Measurements from ENCODE around the gene GRXCR2. TPM values are rescaled to one million over a fixed set of nuclear protein-coding genes. Genes with fewer than 3 reads are reported as not detected.
"Not testable (repeated sequence)": the region's sequence is repeated elsewhere in the genome, so short reads cannot be mapped to it uniquely, and the experiment has no call there.

GRXCR2 gene
- total RNA-seq, 2 donors from 2014 or later: not detected

GRCh38 chr5:145869753-145870152, 3.1 kb downstream of the GRXCR2 start:
- Histone ChIP-seq H3K4me1 (replicated peaks) (no peaks in the 10 kb centered on the region), H3K9me3 (no peaks in the 10 kb centered on the region), H3K27ac (no peak overlapping the region), H3K27me3 (replicated peaks; ENCODE audit: insufficient read depth) (no peaks in the 10 kb centered on the region), H3K4me3 (no peak overlapping the region), H3K36me3 (no peaks in the 10 kb centered on the region)
- 75% methylated on average over 4 of the region's 4 CpGs for WGBS
- no peak for DNase-seq (ENCODE audit: low spot score)
- TF ChIP-seq POLR2AphosphoS5 (IDR thresholded peaks at IDR 0.05) (no peak), POLR2A (IDR thresholded peaks at IDR 0.05) (no peak)
- TF ChIP-seq, protein P1, sequence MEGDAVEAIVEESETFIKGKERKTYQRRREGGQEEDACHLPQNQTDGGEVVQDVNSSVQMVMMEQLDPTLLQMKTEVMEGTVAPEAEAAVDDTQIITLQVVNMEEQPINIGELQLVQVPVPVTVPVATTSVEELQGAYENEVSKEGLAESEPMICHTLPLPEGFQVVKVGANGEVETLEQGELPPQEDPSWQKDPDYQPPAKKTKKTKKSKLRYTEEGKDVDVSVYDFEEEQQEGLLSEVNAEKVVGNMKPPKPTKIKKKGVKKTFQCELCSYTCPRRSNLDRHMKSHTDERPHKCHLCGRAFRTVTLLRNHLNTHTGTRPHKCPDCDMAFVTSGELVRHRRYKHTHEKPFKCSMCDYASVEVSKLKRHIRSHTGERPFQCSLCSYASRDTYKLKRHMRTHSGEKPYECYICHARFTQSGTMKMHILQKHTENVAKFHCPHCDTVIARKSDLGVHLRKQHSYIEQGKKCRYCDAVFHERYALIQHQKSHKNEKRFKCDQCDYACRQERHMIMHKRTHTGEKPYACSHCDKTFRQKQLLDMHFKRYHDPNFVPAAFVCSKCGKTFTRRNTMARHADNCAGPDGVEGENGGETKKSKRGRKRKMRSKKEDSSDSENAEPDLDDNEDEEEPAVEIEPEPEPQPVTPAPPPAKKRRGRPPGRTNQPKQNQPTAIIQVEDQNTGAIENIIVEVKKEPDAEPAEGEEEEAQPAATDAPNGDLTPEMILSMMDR (IDR thresholded peaks at IDR 0.05): no peak
- intact Hi-C loops (cut with DNase I): no loop called here

DNA sequence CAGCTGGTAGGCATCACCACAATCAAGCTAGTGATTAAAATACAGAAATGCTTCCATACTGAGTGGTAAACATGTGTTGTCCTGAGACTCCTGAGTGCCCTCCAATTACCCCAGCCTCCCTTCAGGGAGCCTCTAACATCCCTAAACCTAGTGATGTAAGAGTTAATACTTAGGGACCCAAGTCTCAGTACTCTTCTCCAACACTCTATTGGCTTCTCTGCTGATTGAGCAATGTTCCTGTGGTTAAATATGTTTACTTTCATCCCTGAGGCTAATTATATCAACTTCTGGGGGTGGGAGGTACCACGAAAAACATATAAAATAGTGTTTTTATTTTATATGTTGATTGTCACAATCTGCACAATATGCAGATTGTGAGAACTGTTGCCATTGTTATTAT, 5.0 kb downstream of the GRXCR2 start:
- H3K4me3 ChIP-seq: no peak overlapping the region
- no peaks in the 10 kb centered on the region for H3K9me3 ChIP-seq
- 24% methylated on average over 1 of the region's 1 CpG for WGBS
- no peaks in the 10 kb centered on the region for H3K4me1 ChIP-seq (replicated peaks)
- no peak overlapping the region for H3K27ac ChIP-seq
- H3K27me3 ChIP-seq (replicated peaks; ENCODE audit: insufficient read depth): no peaks in the 10 kb centered on the region
- intact Hi-C loops (cut with DNase I): no loop called here
- DNase-seq (ENCODE audit: low spot score): no peak
- H3K36me3 ChIP-seq: no peaks in the 10 kb centered on the region
- TF ChIP-seq POLR2A (IDR thresholded peaks at IDR 0.05) (no peak), POLR2AphosphoS5 (IDR thresholded peaks at IDR 0.05) (no peak)
- TF ChIP-seq, protein P1 (IDR thresholded peaks at IDR 0.05): no peak

DNA sequence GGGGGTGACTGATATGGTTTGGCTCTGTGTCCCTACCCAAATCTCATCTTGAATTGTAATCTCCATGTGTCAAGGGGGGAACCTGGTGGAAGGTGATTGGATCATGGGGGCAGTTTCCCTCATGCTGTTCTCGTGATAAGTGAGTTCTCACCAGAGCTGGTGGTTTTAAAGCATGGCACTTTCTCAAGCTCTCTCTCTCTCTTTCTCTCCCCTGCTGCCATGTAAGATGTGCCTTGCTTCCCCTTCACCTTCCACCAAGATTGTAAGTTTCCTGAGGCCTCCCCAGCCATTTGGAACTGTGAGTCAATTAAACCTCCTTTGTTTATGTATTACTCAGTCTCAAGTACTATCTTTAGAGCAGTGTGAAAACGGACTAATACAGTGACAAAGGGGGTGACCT, 8.4 kb downstream of the GRXCR2 start:
- H3K4me3 ChIP-seq; H3K9me3 ChIP-seq; H3K27me3 ChIP-seq (replicated peaks; ENCODE audit: insufficient read depth); H3K36me3 ChIP-seq; DNase-seq (ENCODE audit: low spot score); intact Hi-C loops (cut with DNase I); H3K27ac ChIP-seq; H3K4me1 ChIP-seq (replicated peaks): not testable (repeated sequence)
- WGBS: 94% methylated on average over 2 of the region's 2 CpGs

- TF ChIP-seq POLR2AphosphoS5 (IDR thresholded peaks at IDR 0.05) (no peak), POLR2A (IDR thresholded peaks at IDR 0.05) (no peak)
- TF ChIP-seq, protein P1 (IDR thresholded peaks at IDR 0.05): no peak
- intact Hi-C loops (cut with DNase I): no loop called here
- Histone ChIP-seq H3K27ac (no peak overlapping the region), H3K4me1 (replicated peaks) (no peaks in the 10 kb centered on the region), H3K27me3 (replicated peaks; ENCODE audit: insufficient read depth) (no peaks in the 10 kb centered on the region), H3K36me3 (no peaks in the 10 kb centered on the region), H3K9me3 (no peaks in the 10 kb centered on the region), H3K4me3 (no peak overlapping the region)
- WGBS: 45% methylated on average over 3 of the region's 3 CpGs
- DNase-seq (ENCODE audit: low spot score): no peak
Observed at GRCh38 chr5:145863003-145863402, 9.8 kb downstream of the GRXCR2 start.

DNA sequence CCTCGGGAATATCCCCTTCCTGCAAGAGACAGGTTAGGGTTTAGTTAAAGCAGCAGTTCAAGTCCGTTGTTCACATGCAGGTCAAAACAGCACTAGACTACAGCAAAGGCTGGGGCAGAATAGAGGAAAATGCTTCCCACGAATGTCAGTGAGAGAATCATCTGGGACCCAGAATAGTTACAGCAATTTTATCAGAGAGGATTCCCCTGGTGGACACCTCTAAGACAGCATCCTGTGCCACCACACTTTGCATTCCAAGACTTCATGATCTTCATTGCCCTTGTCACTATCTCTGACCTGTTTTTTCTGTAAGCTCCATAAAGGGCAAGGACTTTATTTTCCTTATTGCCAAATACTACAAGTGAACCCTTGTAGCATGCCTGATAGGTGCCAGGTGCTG, 12.9 kb downstream of the GRXCR2 start:
- H3K27ac ChIP-seq: no peak overlapping the region
- no peaks in the 10 kb centered on the region for H3K27me3 ChIP-seq (replicated peaks; ENCODE audit: insufficient read depth)
- H3K36me3 ChIP-seq: no peaks in the 10 kb centered on the region
- DNase-seq (ENCODE audit: low spot score): no peak
- no peaks in the 10 kb centered on the region for H3K4me1 ChIP-seq (replicated peaks)
- intact Hi-C loops (cut with DNase I): no loop called here
- TF ChIP-seq POLR2A (IDR thresholded peaks at IDR 0.05) (no peak), POLR2AphosphoS5 (IDR thresholded peaks at IDR 0.05) (no peak)
- H3K9me3 ChIP-seq: no peaks in the 10 kb centered on the region
- H3K4me3 ChIP-seq: no peak overlapping the region
- WGBS: 78% methylated on average over 3 of the region's 3 CpGs

DNA sequence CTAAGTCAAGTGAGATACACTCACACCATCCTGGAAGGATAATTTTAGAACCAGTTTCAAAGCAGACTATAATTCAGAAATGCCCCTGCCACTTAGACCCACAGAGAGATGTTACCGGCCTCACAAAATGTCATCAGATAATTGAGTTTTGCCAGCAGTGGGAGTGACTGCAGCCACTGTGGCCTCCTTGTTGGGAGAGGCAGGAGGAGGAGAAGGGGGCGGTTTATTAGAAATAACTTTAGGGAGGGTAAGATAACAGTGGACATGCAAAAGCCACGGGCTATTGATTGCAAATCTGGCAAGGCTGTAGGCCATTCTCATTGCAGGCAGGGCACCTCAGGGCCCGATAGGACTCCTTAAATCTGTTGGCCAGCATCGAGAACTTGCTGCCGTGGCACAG, 13.4 kb downstream of the GRXCR2 start:
- H3K27ac ChIP-seq: no peak overlapping the region
- 82% methylated on average over 6 of the region's 6 CpGs for WGBS

More for the DNA sequence above, 13.4 kb downstream of the GRXCR2 start:
- Histone ChIP-seq H3K4me1 (replicated peaks) (no peaks in the 10 kb centered on the region), H3K4me3 (no peak overlapping the region), H3K9me3 (no peaks in the 10 kb centered on the region), H3K36me3 (no peaks in the 10 kb centered on the region), H3K27me3 (replicated peaks; ENCODE audit: insufficient read depth) (no peaks in the 10 kb centered on the region)
- TF ChIP-seq, protein P1 (IDR thresholded peaks at IDR 0.05): no peak
- TF ChIP-seq POLR2AphosphoS5 (IDR thresholded peaks at IDR 0.05) (no peak), POLR2A (IDR thresholded peaks at IDR 0.05) (no peak)
- intact Hi-C loops (cut with DNase I): no loop called here
- no peak for DNase-seq (ENCODE audit: low spot score)

Measured in prostate gland (tissue), 2 donors.